ENCODE measurements around the gene ZFYVE28. TPM values are rescaled to one million over a fixed set of nuclear protein-coding genes. Genes with fewer than 3 reads are reported as not detected.

ZFYVE28 gene
- total and polyA plus RNA-seq, 2 donors (not counting 1 experiment from before 2014, with no cell fraction given): 5.8 to 12.1 TPM

GRCh38 chr4:2272026-2272827 lies 146.2 kb downstream of the ZFYVE28 start:
- H4K20me1 ChIP-seq (ENCODE audit: control insufficient read depth, insufficient read depth, low read length, poor library complexity, severe bottlenecking): no peaks in the 10 kb centered on the region
- no peaks in the 10 kb centered on the region for H3K4me1 ChIP-seq (ENCODE audit: control insufficient read depth in 2 of 2, insufficient read depth in 2 of 2, low read length in 2 of 2)
- POLR2A ChIA-PET: interaction anchor here (1.0 kb wide), 1 partner anchor 10 kb away, joined by 3 read pairs; the partner anchor contains the start of gene MXD4
- intact Hi-C loops (cut with micrococcal nuclease): no loop called here
- CTCF ChIA-PET: no interaction called here
- Mint-ChIP-seq H3K9me3 (ENCODE audit: insufficient read depth) (no peaks in the 10 kb centered on the region), H3K4me3 (no peak overlapping the region), H3K27me3 (no peaks in the 10 kb centered on the region), H3K4me1 (no peaks in the 10 kb centered on the region), H3K27ac (no peak overlapping the region)
- H3K79me2 ChIP-seq (ENCODE audit: control insufficient read depth, insufficient read depth, low read length): no peaks in the 10 kb centered on the region
- ATAC-seq (ENCODE audit: low read depth): no peak
- H2AFZ ChIP-seq (ENCODE audit: insufficient read depth, low read depth, low read length, poor library complexity, severe bottlenecking): no peak overlapping the region
- H3K36me3 ChIP-seq (replicated peaks in 1 of 2; ENCODE audit: control extremely low read depth in 1 of 2, control insufficient read depth in 1 of 2, extremely low read depth in 1 of 2, insufficient read depth in 2 of 2, low read length in 1 of 2): no peaks in the 10 kb centered on the region
- TF ChIP-seq EZH2 (IDR thresholded peaks at IDR 0.05; ENCODE audit: borderline replicate concordance, insufficient read depth, low read depth, low read length, poor library complexity, severe bottlenecking) (no peak), CTCF (IDR thresholded peaks at IDR 0.05) (no peak)
- WGBS (ENCODE audit: insufficient coverage): 97% methylated on average over 21 of the region's 25 CpGs
- H3K9me3 ChIP-seq (ENCODE audit: control extremely low read depth in 1 of 3, control insufficient read depth in 2 of 3, insufficient read depth in 1 of 3, low read length in 2 of 3): no peaks in the 10 kb centered on the region
- H3K4me2 ChIP-seq (replicated peaks; ENCODE audit: low read depth, low read length, poor library complexity, severe bottlenecking): no peak overlapping the region
- H3K4me3 ChIP-seq (ENCODE audit: control extremely low read depth in 1 of 5, extremely low read depth in 1 of 5, insufficient read depth in 1 of 5, low read depth in 2 of 5, low read length in 4 of 5): no peak overlapping the region
- no peaks in the 10 kb centered on the region for H3K27me3 ChIP-seq (replicated peaks in 1 of 4; ENCODE audit: control extremely low read depth in 1 of 4, control insufficient read depth in 3 of 4, insufficient read depth in 4 of 4, low read length in 3 of 4)
- H3K9ac ChIP-seq (ENCODE audit: low read length): no peak overlapping the region
- H3K27ac ChIP-seq (ENCODE audit: low read length in 2 of 2): no peak overlapping the region
- DNase-seq: no peak

DNA sequence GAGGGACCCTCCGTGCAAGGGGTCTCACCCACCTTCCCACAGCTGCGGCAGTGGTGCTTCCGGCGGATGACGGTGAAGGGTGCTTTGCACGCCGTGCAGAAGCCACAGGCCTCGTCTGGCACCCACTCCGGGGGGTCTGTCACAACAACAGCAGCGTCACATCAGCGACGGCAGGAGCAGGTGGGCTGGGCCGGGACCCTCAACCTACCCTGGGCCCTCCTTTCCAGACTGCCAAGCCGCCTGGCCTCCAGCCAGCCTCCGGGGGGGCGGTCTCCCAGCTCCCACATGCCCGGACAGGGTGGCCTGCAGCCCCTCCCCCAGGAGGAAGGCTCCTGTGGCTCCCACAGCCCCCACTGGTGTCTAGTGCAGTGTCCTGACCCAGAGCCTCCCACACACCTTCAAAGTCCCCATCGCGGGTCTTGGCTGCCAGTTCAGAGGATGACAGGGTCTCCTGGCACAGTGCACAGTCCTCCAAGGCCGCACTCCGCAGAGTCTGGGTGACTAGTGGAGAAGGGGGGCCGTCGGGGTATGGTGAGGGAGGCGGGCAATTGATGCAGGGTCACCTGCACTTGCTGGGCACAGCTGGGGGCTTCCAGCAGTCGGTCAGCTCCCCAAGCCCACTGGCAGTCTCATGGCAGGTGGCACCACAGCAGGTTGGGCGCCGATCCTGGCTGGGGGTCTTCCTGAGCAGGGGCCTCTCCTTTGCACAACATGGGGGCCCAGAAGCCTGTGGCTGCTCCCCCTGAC lies 147.0 kb downstream of the ZFYVE28 start:
- POLR2A ChIA-PET: interaction anchor here (1.0 kb wide), 1 partner anchor 9 kb away, joined by 3 read pairs; the partner anchor contains the start of gene MXD4
- DNase-seq: no peak
- CTCF ChIA-PET: no interaction called here
- intact Hi-C loops (cut with micrococcal nuclease): no loop called here
- ATAC-seq (ENCODE audit: low read depth): no peak
- Histone ChIP-seq H3K9ac (ENCODE audit: low read length) (no peak overlapping the region), H3K9me3 (ENCODE audit: control extremely low read depth in 1 of 3, control insufficient read depth in 2 of 3, insufficient read depth in 1 of 3, low read length in 2 of 3) (no peaks in the 10 kb centered on the region), H2AFZ (ENCODE audit: insufficient read depth, low read depth, low read length, poor library complexity, severe bottlenecking) (no peak overlapping the region), H3K79me2 (ENCODE audit: control insufficient read depth, insufficient read depth, low read length) (no peaks in the 10 kb centered on the region), H3K27me3 (replicated peaks in 1 of 4; ENCODE audit: control extremely low read depth in 1 of 4, control insufficient read depth in 3 of 4, insufficient read depth in 4 of 4, low read length in 3 of 4) (no peaks in the 10 kb centered on the region), H4K20me1 (ENCODE audit: control insufficient read depth, insufficient read depth, low read length, poor library complexity, severe bottlenecking) (no peaks in the 10 kb centered on the region), H3K36me3 (replicated peaks in 1 of 2; ENCODE audit: control extremely low read depth in 1 of 2, control insufficient read depth in 1 of 2, extremely low read depth in 1 of 2, insufficient read depth in 2 of 2, low read length in 1 of 2) (no peaks in the 10 kb centered on the region), H3K27ac (ENCODE audit: low read length in 2 of 2) (no peak overlapping the region), H3K4me3 (ENCODE audit: control extremely low read depth in 1 of 5, extremely low read depth in 1 of 5, insufficient read depth in 1 of 5, low read depth in 2 of 5, low read length in 4 of 5) (no peak overlapping the region), H3K4me2 (replicated peaks; ENCODE audit: low read depth, low read length, poor library complexity, severe bottlenecking) (no peak overlapping the region), H3K4me1 (ENCODE audit: control insufficient read depth in 2 of 2, insufficient read depth in 2 of 2, low read length in 2 of 2) (no peaks in the 10 kb centered on the region)
- Mint-ChIP-seq H3K9me3 (ENCODE audit: insufficient read depth) (no peaks in the 10 kb centered on the region), H3K4me1 (no peaks in the 10 kb centered on the region), H3K27ac (no peak overlapping the region), H3K27me3 (no peaks in the 10 kb centered on the region), H3K4me3 (no peak overlapping the region)
- TF ChIP-seq CTCF (IDR thresholded peaks at IDR 0.05) (no peak), EZH2 (IDR thresholded peaks at IDR 0.05; ENCODE audit: borderline replicate concordance, insufficient read depth, low read depth, low read length, poor library complexity, severe bottlenecking) (no peak)
- WGBS (ENCODE audit: insufficient coverage): 98% methylated on average over 25 of the region's 27 CpGs

Data from B cell (primary cell).